Stimulated activated effector memory CD8-positive, alpha-beta T cell treated with anti-CD3 and anti-CD28 coated beads, Interleukin-12 subunit alpha, Interleukin-12 subunit beta, amount 100 ng/mL, for 72 hours (primary cell): ENCODE data around the gene USHBP1.
"Not testable (repeated sequence)": the region's sequence is repeated elsewhere in the genome, so short reads cannot be mapped to it uniquely, and the experiment has no call there.

Source experiments
- ATAC-seq: fragments of 150-1000 bp; cut with Tn5 transposase; 2 replicates; pipeline ENCODE4 v1.10.0; 2021
- DNase-seq, 2 donors: peaks; one replicate each; pipeline ENCODE4 v3.0.0; 2021 to 2022; ENCODE audit warnings: low spot score in 2 of 2
- H3K27ac Mint-ChIP-seq: one replicate; pipeline ENCODE4 v1.8.0; 2022; ENCODE audit warnings: mild to moderate bottlenecking, mixed read lengths
- H3K36me3 Mint-ChIP-seq: one replicate; pipeline ENCODE4 v1.8.0; 2022; ENCODE audit warnings: mild to moderate bottlenecking, mixed read lengths
- H3K4me1 Mint-ChIP-seq: one replicate; pipeline ENCODE4 v1.8.0; 2022; ENCODE audit warnings: mixed read lengths
- H3K4me3 Mint-ChIP-seq: one replicate; pipeline ENCODE4 v1.8.0; 2022; ENCODE audit warnings: mild to moderate bottlenecking, mixed read lengths
- H3K9me3 Mint-ChIP-seq: one replicate; pipeline ENCODE4 v1.8.0; 2022; ENCODE audit warnings: mixed read lengths

USHBP1 gene

DNA sequence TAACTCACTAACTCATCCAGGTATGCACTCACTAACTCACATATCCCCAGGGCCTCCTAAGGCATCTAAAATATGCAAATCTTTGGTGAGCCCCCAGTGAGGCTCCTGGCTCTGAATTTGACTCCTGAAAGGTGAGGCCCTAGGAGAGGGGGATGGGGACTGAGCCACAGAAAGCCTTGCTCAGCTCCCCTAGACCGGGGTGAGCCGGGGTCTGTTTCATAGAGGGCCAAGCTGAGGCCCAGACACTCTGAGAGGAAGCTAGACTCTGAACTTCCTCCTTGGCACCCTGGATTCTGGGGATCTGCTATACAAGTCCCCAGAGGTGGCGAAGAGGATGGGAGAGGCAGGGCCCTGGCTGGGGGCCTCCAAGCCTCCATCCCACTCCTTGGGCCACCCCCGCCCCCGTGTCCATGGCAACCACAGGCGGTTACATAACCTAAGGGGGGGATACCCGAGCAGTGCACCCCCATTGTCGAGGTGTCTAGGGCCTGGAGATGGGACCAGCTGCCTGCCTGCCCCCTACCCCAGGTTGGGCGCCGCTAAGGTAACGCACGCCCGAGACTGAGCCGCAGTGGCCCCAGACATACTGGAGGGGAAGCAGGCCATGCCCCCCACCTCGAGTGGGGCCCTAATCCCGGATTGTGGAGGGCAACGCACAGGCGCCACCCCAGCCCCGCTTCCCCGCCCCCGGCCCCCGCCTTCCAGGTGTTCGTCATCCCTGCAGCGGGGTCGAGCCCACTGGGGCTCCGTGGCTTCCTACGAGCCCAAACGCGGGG, 38.0 kb upstream of the USHBP1 start:
- DNase-seq: no peak
- peaks cover 23% of the 10 kb centered on the region for H3K4me1 Mint-ChIP-seq
- H3K36me3 Mint-ChIP-seq: peaks cover 13% of the 10 kb centered on the region
- no peak for ATAC-seq
- no peaks in the 10 kb centered on the region for H3K9me3 Mint-ChIP-seq
- peak overlapping the region; percentile 82 for H3K27ac Mint-ChIP-seq
- H3K4me3 Mint-ChIP-seq: peak overlapping the region; percentile 66

DNA sequence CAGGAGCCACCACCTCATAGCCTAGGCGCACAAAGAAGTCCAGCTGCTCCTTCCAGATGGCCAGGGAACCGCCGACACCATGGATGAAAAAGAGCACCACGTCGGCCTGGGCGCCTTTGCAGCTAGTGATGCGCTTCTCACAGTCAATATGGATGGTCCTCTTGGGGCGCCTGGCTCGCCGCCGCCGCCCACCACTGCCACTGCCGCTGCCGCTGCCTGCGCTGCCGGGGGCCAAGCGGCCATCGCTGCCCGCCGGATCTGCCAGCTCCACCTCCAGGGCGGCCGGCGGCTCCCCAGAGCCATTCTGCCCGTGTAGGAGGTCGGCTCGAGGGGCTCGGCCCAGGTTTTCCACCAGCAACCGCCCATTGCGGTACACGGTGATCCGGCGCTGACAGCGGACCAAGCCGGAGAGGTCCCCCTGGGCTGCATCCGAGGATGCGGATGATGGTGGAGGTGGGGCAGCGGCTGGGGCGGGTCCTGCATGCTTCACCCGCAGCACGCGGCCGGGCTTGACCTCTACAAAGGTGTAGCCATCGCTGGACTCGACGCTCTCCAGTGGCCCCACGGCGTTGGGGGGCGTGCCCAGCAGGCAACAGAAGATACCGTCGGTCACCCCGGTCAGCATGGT, 36.6 kb upstream of the USHBP1 start:
- Mint-ChIP-seq H3K4me1 (peaks cover 18% of the 10 kb centered on the region), H3K36me3 (peaks cover 13% of the 10 kb centered on the region), H3K27ac (no peak overlapping the region), H3K9me3 (no peaks in the 10 kb centered on the region), H3K4me3 (no peak overlapping the region)
- DNase-seq (no peak), ATAC-seq (no peak)

- Mint-ChIP-seq H3K4me1 (peaks cover 1% of the 10 kb centered on the region), H3K9me3 (no peaks in the 10 kb centered on the region), H3K4me3 (no peak overlapping the region), H3K36me3 (no peaks in the 10 kb centered on the region), H3K27ac (no peak overlapping the region)
- ATAC-seq (no peak), DNase-seq (no peak)
Measured at GRCh38 chr19:17296976-17297375, 32.4 kb upstream of the USHBP1 start.

- ATAC-seq: no peak
- DNase-seq: no peak
- Mint-ChIP-seq H3K9me3 (no peaks in the 10 kb centered on the region), H3K4me3 (no peak overlapping the region), H3K4me1 (peaks cover 5% of the 10 kb centered on the region), H3K36me3 (no peaks in the 10 kb centered on the region), H3K27ac (peak overlapping the region; percentile 17)
Measured at GRCh38 chr19:17296273-17296672, 31.7 kb upstream of the USHBP1 start.

- not testable (repeated sequence) for H3K36me3 Mint-ChIP-seq, ATAC-seq
Measured at GRCh38 chr19:17295551-17295950, 31.0 kb upstream of the USHBP1 start.

GRCh38 chr19:17294051-17294891, 29.7 kb upstream of the USHBP1 start:
- DNase-seq (peak; percentile 58 to 79), ATAC-seq (peak; percentile 8)
- no peak overlapping the region for H3K4me3 Mint-ChIP-seq
- no peaks in the 10 kb centered on the region for H3K9me3 Mint-ChIP-seq
- H3K36me3 Mint-ChIP-seq: no peaks in the 10 kb centered on the region
- no peak overlapping the region for H3K27ac Mint-ChIP-seq
- H3K4me1 Mint-ChIP-seq: peaks cover 5% of the 10 kb centered on the region

More at GRCh38 chr19:17295551-17295950, 31.0 kb upstream of the USHBP1 start:
- H3K27ac Mint-ChIP-seq, H3K4me3 Mint-ChIP-seq, H3K9me3 Mint-ChIP-seq, DNase-seq, H3K4me1 Mint-ChIP-seq: not testable (repeated sequence)

DNA sequence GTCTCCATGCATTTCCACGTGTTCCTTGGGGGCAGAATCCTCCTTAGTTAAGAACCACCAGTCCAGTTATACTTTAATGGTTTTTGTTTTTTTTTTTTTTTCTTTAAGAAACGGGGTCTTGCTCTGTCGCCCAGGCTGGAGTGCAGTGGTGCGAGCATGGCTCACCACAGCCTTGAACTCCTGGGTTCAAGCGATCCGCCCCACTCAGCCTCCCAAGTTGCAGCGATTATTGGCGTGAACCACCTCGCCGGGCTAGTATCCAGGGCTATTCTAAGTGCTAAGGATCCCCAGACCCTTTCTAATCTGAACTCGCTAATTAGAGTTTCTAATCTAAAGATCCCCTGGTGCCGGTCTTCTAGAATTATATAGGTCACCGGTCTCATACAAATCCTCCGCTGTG, 29.1 kb upstream of the USHBP1 start:
- H3K9me3 Mint-ChIP-seq: no peaks in the 10 kb centered on the region
- peaks cover 5% of the 10 kb centered on the region for H3K4me1 Mint-ChIP-seq
- H3K27ac Mint-ChIP-seq: no peak overlapping the region
- DNase-seq: no peak
- no peak overlapping the region for H3K4me3 Mint-ChIP-seq
- no peak for ATAC-seq
- H3K36me3 Mint-ChIP-seq: no peaks in the 10 kb centered on the region

- Mint-ChIP-seq H3K36me3 (no peaks in the 10 kb centered on the region), H3K4me3 (peak overlapping the region; percentile 88), H3K9me3 (no peaks in the 10 kb centered on the region), H3K4me1 (peaks cover 5% of the 10 kb centered on the region), H3K27ac (peak overlapping the region; percentile 70)
- peak; percentile 91 to 93 for DNase-seq
- peak; percentile 96 for ATAC-seq
Measured at GRCh38 chr19:17292301-17293074, 27.9 kb upstream of the USHBP1 start.

GRCh38 chr19:17289489-17289888, 24.9 kb upstream of the USHBP1 start:
- ATAC-seq (peak; percentile 39), DNase-seq (peak in 1 of 2 donors; percentile 74)
- H3K27ac Mint-ChIP-seq: no peak overlapping the region
- H3K36me3 Mint-ChIP-seq: no peaks in the 10 kb centered on the region
- no peak overlapping the region for H3K4me3 Mint-ChIP-seq
- peaks cover 5% of the 10 kb centered on the region for H3K4me1 Mint-ChIP-seq
- H3K9me3 Mint-ChIP-seq: no peaks in the 10 kb centered on the region

DNA sequence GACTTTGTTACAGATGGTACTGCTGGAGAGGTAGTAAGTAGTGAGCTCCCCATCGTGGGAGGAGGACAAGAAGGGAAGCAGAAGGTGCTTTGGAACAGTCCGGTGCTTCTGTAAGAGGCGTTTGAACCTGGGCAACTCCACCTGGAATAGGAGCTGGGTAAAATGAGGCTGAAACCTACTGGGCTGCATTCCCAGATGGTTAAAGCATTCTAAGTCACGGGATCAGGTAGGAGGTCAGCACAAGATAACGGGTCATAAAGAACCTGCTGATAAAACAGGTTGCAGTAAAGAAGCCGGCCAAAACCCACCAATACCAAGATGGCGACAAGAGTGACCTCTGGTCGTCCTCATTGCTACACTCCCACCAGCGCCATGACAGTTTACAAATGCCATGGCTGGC, 22.2 kb upstream of the USHBP1 start:
- Mint-ChIP-seq H3K36me3 (peaks cover 8% of the 10 kb centered on the region), H3K4me3 (no peak overlapping the region), H3K27ac (no peak overlapping the region), H3K9me3 (no peaks in the 10 kb centered on the region), H3K4me1 (peaks cover 16% of the 10 kb centered on the region)
- ATAC-seq (no peak), DNase-seq (no peak)

DNA sequence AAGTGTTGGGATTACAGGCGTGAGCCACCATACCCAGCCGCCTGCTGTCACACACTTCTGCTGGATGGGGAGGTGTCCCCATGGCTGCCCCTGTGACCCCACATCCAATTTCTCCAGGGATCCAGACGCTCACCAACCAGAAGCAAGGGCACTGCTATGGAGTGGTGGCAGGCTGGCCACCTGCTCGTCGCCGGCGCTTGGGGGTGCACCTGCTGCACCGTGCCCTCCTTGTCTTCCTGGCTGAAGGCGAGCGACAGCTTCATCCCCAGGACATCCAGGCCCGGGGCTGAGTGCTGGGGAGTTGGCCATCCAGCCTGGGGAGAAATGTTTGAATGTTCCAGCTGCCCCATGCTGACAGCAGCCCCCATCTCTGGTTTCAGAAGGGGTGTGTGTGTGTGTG, 21.7 kb upstream of the USHBP1 start:
- ATAC-seq (no peak), DNase-seq (no peak)
- Mint-ChIP-seq H3K4me3 (no peak overlapping the region), H3K27ac (no peak overlapping the region), H3K36me3 (peaks cover 8% of the 10 kb centered on the region), H3K4me1 (peaks cover 14% of the 10 kb centered on the region), H3K9me3 (no peaks in the 10 kb centered on the region)

DNA sequence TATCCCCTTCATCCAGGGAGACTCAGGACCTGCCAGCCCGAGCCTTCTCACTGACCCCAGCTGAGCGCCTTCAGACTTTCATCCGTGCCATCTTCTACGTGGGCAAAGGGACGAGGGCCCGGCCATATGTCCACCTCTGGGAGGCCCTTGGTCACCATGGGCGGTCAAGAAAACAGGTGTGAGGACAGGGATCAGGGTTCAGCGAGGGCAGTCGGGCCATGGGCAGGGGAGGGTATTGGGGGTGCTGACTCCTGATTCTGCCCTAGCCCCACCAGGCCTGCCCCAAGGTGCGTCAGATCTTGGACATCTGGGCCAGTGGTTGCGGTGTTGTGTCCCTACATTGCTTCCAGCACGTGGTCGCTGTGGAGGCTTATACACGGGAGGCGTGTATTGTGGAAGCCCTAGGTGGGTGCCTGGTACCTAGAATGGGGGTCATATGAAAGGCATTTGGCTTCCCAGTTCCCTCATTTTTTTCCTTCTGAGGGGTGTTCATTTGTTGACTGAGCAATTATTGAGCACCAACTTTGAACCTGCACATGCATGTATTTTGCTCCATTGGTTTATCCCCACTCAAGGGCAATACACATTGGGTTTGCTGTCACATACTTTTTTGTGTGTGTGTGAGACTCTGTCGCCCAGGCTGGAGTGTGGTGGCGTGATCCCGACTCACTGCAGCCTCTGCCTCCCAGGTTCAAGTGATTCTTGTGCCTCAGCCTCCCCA, 21.0 kb upstream of the USHBP1 start:
- Mint-ChIP-seq H3K27ac (no peak overlapping the region), H3K36me3 (peaks cover 8% of the 10 kb centered on the region), H3K4me1 (peaks cover 14% of the 10 kb centered on the region), H3K9me3 (no peaks in the 10 kb centered on the region), H3K4me3 (no peak overlapping the region)
- DNase-seq (no peak), ATAC-seq (no peak)

DNA sequence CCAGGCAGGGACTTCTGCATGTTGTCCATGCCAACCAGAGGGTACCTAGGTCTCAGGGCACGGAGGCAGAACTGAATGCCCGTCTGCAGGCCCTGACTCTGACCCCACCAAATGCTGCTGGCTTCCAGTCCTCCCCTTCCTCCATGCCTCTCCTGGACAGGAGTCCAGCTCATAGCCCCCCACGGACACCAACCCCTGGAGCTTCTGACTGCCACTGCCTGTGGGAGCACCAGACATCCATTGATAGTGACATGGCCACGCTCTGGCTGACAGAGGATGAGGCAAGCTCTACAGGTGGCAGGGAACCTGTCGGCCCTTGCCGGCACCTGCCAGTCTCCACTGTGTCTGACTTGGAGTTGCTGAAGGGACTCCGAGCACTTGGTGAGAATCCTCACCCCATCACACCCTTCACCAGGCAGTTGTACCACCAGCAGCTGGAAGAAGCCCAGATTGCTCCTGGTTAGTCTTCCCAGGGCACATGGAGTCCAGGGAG, 19.0 kb upstream of the USHBP1 start:
- Mint-ChIP-seq H3K36me3 (peaks cover 12% of the 10 kb centered on the region), H3K9me3 (no peaks in the 10 kb centered on the region), H3K4me1 (peaks cover 14% of the 10 kb centered on the region), H3K4me3 (peak overlapping the region; percentile 81), H3K27ac (no peak overlapping the region)
- ATAC-seq (no peak), DNase-seq (no peak)

DNA sequence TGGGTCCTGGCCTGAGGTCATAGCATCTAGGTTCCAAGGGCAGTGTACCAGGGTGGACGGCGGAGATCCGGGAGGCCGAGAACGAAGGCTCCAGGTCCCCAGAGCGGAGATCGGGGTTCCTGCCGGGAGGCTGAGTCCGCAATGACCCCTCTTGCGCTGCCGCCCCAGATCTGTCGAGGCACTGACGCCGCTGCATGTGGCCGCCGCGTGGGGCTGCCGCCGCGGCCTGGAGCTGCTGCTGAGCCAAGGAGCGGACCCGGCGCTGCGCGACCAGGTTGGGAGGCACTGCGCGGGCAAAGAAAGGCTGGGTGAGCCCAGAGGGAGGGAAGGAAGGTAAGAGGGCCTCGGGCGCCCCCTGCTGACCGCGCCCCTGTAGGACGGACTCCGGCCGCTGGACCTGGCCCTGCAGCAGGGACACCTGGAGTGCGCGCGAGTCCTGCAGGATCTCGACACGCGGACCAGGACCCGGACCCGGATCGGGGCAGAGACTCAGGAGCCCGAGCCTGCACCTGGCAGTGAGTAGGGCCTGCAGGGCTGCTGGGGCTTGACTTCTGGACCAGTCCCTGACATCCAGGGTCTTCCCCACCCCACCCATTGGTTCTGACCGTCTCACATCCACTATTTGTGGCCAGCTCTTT, 18.1 kb upstream of the USHBP1 start:
- Mint-ChIP-seq H3K36me3 (peaks cover 19% of the 10 kb centered on the region), H3K27ac (no peak overlapping the region), H3K4me1 (peaks cover 14% of the 10 kb centered on the region), H3K4me3 (peak overlapping the region; percentile 81), H3K9me3 (no peaks in the 10 kb centered on the region)
- ATAC-seq (peak; percentile 92), DNase-seq (peak; percentile 81 to 89)
